GM19099 (cell line): ENCODE measurements around the gene FMN2.

Experiments used
- POLR2A ChIP-seq: IDR thresholded peaks from 3 replicates; pipeline ENCODE4 v1.6.1; 2011; ENCODE audit warnings: low read depth; ENCODE audit not compliant: insufficient read length; ENCODE audit errors: extremely low read depth

The FMN2 gene

GRCh38 chr1:240462766-240463395 lies 371.2 kb downstream of the FMN2 start:
- no peak for TF ChIP-seq POLR2A

GRCh38 chr1:240464099-240464498 lies 372.4 kb downstream of the FMN2 start:
- no peak for TF ChIP-seq POLR2A

DNA sequence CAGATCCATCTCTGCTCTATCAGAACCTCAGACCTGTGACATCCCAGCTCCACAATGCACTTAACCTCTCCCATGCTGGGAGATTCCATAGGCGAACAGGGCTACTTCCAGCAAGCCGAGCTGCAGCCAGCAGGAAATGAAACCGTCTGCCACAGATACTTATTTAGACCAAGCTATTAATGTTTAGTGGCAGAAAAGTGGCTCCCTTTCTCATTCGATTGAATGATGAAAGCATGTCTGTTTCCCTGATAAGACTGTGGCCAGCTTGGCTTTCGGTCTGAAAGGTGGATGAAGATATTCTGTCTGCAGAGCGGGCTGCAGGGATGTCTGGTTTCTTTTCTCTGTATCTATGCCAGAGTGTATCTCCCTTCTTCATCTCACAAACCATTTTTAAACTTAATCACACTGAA lies 373.9 kb downstream of the FMN2 start:
- TF ChIP-seq POLR2A: no peak

DNA sequence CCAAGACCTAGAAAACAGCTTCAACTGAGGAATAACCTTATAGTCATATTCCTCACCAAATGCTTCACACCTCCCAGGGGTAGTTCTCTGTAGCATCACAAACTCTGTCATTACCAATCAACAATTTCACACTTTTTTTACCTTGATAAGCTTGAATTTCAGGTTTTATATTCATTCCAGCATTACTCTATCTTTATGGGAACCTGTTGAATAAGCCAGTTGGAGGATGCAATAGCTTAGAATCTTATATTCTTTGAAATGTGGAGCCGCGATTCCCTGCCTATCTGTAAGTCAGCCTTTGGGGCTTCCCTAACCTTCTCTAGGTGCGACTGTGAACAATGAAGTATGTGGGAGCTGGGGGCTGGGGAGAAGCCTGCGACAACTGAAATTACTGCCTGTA lies 374.8 kb downstream of the FMN2 start:
- no peak for TF ChIP-seq POLR2A

GRCh38 chr1:240467895-240468294 lies 376.2 kb downstream of the FMN2 start:
- TF ChIP-seq POLR2A: no peak

- no peak for TF ChIP-seq POLR2A
Measured at GRCh38 chr1:240468656-240469055, 377.0 kb downstream of the FMN2 start.

GRCh38 chr1:240474133-240474614 lies 382.5 kb downstream of the FMN2 start:
- TF ChIP-seq POLR2A: no peak

DNA sequence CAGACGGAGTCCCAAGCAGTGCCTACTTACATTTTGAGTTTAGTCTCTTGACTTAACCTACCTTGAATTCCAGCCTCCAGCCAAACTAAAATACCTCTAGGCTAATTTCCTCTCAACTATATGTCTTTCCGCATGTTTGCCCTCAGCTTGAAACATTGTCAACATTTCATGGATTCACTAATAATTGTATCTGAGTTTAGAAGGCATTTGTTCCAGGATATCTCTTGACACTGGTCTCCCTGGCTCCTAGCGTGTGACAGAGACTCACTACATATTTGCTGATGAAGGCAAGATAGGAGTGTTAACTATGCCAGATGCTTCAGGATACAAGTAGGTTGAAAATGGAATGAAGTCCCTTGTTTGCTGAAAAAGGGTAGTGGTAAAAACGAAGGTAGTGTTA lies 384.1 kb downstream of the FMN2 start:
- no peak for TF ChIP-seq POLR2A

DNA sequence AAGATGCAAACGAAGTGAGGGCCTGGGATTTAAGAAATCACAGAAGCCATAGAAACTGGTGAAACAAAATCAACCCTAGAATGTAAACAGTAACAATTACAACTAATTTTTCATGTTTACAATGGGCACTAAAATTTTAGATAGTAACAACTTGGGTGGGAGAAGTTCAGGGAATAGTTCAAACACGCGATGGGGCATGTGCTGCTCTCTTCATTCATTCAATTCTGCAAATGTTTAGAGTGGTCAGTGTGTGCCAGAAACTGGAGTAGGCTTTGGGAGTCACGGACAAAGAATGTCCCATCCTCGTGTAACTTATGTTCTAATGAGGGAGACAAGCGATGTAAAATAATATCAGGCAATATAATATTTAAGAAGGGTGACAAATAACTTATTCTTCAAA lies 386.9 kb downstream of the FMN2 start:
- TF ChIP-seq POLR2A: no peak

- no peak for TF ChIP-seq POLR2A
Measured at GRCh38 chr1:240484804-240485443, 393.2 kb downstream of the FMN2 start.

DNA sequence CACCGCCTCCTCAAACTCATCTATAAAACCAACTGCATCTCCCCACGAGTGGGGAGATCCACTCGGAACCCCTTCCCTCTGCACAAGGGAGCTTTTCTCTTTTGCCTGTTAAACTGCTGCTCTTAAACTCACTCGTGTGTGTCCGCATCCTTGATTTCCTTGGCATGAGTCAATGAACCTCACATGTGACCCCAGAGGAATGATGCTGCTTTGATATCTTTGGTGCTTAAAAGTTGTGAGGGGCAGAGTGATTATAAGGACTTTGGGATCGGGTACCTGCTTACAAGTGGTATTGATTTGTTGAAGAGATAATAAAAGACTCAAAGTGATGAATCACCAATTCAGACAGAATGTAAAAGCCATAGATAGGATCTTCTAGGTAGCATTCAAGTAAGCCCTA lies 394.9 kb downstream of the FMN2 start:
- TF ChIP-seq POLR2A: no peak

- no peak for TF ChIP-seq POLR2A
Measured at GRCh38 chr1:240487493-240487892, 395.8 kb downstream of the FMN2 start.

- TF ChIP-seq POLR2A: no peak
Measured at GRCh38 chr1:240491156-240491555, 399.5 kb downstream of the FMN2 start.

DNA sequence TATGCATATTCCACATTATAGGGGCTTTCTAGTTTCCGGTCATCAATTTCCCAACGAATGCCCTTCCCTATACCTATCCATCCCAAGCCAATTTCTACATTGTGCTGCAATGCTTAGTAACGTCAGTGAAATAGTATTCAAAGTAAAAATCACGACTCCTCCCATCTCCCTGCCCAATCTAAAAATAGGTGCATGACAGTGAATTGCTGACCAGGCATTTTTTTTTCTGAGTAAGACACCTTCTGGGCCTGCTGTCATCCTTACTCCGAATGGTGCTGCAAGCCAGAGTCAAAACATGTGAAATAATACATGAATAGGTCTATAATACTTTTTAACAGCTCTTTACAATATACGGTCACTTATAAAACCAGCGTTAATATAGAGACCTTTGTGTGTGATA lies 400.1 kb downstream of the FMN2 start:
- no peak for TF ChIP-seq POLR2A

DNA sequence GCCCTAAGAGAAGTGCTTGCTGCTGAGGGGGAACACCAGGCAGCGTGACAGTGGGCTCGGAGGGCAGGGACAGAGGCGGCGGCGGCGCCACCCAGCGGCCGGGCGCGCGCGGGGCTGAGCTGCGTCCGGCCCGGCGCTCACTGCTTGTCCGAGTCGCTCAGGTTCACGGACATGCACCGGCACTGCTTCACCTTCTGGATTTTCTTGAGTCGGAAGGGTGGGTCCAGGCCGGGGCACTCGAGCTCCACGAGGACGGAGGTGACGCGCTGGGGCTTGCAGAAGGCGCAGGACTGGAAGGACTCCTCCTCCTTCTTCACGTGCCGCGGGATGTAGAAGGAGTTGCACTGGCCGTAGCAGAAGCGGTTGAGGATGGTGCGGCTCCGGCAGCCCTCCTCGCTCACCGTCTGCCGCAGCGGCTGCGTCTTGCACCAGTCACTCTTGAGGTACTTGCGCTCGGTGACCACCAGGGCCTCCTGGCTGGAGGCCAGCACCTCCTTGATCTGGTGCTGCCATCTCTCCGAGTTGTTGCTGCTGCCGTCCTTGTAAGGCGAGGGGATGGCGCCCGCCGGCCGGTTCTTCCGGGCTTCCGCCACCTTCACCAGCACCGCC lies 401.3 kb downstream of the FMN2 start:
- no peak for TF ChIP-seq POLR2A

- TF ChIP-seq POLR2A: no peak
Measured at GRCh38 chr1:240495601-240496000, 403.9 kb downstream of the FMN2 start.
